ENCODE measurements around the gene PRKRA. TPM values are rescaled to one million over a fixed set of nuclear protein-coding genes. Genes with fewer than 3 reads are reported as not detected.
A peak's percentile ranks its signal among the peaks of the same experiment; 100 is the strongest.
"Not testable (repeated sequence)": the region's sequence is repeated elsewhere in the genome, so short reads cannot be mapped to it uniquely, and the experiment has no call there.

PRKRA gene
- total RNA-seq, 1 donor, result 60.9 TPM

DNA sequence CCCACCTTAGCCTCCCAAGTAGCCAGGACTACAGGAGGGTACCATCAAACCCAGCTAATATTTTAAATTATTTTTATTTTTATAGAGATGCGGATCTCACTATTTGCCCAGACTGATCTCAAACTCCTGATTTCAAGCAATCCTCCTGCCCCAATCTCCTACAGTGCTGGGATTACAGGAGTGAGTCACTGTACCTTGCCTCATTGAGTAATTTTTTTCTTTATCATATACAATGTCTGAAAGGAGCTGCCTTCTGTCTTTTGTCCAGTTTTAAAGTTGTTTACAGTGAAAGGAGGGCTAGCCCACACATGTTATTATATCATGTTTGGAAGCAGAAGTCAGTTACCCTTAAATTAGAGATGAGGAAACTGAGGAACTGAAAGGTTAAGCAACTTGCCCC is 32.5 kb downstream of the PRKRA start:
- H3K4me3 ChIP-seq (ENCODE audit: low read depth, low read length), result no peak overlapping the region
- TF ChIP-seq, protein P1, sequence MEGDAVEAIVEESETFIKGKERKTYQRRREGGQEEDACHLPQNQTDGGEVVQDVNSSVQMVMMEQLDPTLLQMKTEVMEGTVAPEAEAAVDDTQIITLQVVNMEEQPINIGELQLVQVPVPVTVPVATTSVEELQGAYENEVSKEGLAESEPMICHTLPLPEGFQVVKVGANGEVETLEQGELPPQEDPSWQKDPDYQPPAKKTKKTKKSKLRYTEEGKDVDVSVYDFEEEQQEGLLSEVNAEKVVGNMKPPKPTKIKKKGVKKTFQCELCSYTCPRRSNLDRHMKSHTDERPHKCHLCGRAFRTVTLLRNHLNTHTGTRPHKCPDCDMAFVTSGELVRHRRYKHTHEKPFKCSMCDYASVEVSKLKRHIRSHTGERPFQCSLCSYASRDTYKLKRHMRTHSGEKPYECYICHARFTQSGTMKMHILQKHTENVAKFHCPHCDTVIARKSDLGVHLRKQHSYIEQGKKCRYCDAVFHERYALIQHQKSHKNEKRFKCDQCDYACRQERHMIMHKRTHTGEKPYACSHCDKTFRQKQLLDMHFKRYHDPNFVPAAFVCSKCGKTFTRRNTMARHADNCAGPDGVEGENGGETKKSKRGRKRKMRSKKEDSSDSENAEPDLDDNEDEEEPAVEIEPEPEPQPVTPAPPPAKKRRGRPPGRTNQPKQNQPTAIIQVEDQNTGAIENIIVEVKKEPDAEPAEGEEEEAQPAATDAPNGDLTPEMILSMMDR (IDR thresholded peaks at IDR 0.05; ENCODE audit: insufficient read depth, low read depth, low read length), result no peak
- DNase-seq (ENCODE audit: low read depth), result peak; percentile 67

GRCh38 chr2:178417916-178418315 is 33.1 kb downstream of the PRKRA start:
- no peak for DNase-seq (ENCODE audit: low read depth)
- TF ChIP-seq, protein P1 (IDR thresholded peaks at IDR 0.05; ENCODE audit: insufficient read depth, low read depth, low read length), result no peak

DNA sequence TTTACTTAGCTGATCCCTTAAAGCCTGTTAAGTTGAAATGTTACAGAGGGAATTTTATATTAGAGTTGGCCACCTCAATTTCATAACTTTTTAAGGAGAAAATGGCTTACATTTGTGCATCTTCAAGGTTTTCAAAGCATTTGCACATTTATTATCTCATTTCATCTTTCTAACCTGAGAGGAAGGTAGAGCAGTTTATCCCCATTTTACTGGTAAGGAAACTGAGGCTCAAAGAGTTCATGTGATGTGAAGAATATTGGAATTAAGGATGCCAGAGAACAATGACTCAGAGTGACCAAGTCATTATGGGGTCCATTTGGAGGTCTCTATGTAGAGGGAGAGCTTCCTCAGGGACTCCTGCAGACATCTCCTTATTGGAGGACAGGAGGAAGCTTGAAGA is 35.0 kb downstream of the PRKRA start:
- TF ChIP-seq, protein P1 (IDR thresholded peaks at IDR 0.05; ENCODE audit: insufficient read depth, low read depth, low read length), result no peak
- DNase-seq (ENCODE audit: low read depth), result no peak
- no peak overlapping the region for H3K4me3 ChIP-seq (ENCODE audit: low read depth, low read length)

More at GRCh38 chr2:178417916-178418315, 33.1 kb downstream of the PRKRA start:
- no peak overlapping the region for H3K4me3 ChIP-seq (ENCODE audit: low read depth, low read length)

DNA sequence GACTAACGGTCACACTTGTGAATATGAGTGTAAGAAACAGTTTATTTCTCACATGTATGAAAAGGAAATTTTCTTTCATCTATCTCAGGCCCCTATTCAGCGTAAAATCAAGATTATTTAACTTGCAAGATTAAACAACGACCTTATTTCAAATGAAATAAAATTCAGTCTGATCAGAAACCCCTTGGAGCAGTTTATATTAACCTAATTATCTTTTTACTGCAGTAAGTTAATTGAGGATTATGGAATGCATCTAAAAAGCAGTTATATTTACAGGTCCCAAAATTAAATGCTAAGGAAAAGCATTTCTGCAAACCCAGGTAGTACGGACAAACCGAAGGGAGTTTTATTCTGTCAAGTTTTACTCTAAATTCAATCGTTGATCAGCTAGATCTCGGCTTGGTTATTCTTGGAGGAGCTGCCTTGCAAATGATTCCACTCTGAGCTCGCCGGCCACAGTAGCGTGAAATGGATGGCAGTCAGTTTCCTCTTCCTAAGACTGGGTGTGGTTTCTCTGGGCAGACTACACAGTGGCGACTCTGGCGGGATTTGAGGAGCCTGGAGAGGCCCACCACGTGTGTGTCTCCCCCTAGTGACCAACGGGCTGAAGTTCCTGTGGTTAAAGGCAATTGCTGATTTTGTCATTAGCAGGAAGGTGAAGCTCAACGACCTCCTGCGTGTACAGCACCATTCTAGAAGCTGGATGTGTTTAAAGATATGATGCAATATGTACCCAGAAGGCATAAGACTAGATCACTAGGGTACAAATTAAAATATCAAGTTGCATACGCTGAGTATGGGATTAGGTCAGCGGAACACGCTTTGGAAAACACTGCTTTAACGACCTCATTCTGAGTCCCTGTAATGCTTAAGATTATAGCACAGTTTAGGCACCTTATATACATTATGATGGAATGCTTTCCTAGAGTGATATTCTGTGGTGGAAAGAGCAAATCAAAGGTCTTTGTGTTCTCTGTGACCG is 36.4 kb downstream of the PRKRA start:
- TF ChIP-seq, protein P1 (IDR thresholded peaks at IDR 0.05; ENCODE audit: insufficient read depth, low read depth, low read length), result peak; percentile 96
- H3K4me3 ChIP-seq (ENCODE audit: low read depth, low read length), result peak overlapping the region; percentile 76
- DNase-seq (ENCODE audit: low read depth), result peak; percentile 98

DNA sequence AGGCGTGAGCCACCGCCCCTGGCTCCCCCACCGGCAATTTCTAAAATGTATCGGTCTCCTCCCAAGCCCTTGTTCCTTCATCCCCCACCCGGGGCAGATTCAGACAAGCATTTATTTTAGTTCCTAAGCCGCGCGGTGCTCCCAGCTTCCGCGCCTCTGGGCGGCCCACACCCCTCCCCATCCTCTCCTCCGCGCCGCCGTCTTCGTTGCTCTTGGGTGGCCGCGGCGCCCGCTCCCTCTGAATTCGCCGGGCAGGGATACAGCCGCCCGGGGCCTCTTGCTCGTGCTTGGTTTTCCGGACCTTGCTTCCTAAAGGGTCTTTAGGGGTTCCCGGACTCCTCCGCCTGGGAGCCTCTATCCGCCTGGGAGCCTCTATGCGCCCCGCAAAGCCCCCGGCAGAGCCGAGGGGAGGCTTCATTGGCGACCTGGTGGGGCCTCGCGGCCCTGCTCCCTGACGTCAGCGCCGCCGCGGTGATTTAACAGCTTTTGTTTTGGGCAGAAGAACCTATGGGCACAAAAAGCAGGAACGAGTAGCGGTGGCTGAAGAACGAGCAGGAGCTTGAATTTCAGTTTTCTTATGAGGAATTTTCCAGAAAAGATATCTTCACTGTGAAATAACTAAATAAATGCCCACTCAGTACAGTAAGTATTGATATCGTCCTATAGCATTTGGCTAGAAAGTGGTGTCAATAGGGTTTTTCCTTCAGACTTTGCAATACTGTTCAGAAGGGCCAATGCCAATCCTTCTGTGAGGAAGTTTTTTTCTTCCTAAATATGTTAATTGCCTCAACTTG is 37.3 kb downstream of the PRKRA start:
- TF ChIP-seq, protein P1 (IDR thresholded peaks at IDR 0.05; ENCODE audit: insufficient read depth, low read depth, low read length), result no peak
- H3K4me3 ChIP-seq (ENCODE audit: low read depth, low read length), result peak overlapping the region; percentile 76
- peak; percentile 74 for DNase-seq (ENCODE audit: low read depth)

GRCh38 chr2:178412453-178412852 is 38.5 kb downstream of the PRKRA start:
- not testable (repeated sequence) for H3K4me3 ChIP-seq (ENCODE audit: low read depth, low read length)

DNA sequence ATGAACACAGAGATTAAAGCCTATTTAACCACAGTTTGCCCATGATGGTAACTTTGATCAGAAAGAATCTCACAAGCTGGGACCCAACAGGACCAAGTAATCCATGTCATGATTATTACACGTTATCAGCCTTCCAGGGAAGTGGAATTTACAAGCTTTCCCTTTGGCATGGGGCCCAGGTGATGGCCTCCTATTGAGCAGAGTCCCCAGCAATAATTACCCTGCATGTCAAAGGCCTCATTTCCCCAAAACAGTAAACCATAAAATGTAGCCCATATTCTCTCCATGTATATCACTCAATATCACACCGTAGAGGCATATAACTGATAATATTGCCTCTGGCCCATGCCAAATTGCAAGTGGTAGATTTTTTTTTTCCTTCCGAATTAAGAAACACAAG is 38.9 kb downstream of the PRKRA start:
- no peak for DNase-seq (ENCODE audit: low read depth)
- H3K4me3 ChIP-seq (ENCODE audit: low read depth, low read length), result no peak overlapping the region
- TF ChIP-seq, protein P1 (IDR thresholded peaks at IDR 0.05; ENCODE audit: insufficient read depth, low read depth, low read length), result no peak

More at GRCh38 chr2:178412453-178412852, 38.5 kb downstream of the PRKRA start:
- not testable (repeated sequence) for DNase-seq (ENCODE audit: low read depth)
